CD4-positive, alpha-beta T cell treated with Interleukin-17A for 1 hour (primary cell): ENCODE data around the gene PRSS27.

Experiments used
- DNase-seq: peaks from one replicate; pipeline ENCODE4 v3.0.0-alpha.2; 2020

The PRSS27 gene

GRCh38 chr16:2749936-2750335, 29.9 kb upstream of the PRSS27 start:
- no peak for DNase-seq

- no peak for DNase-seq
These were observed 29.5 kb upstream of the PRSS27 start for GRCh38 chr16:2749476-2749875.

GRCh38 chr16:2748757-2749455, 28.9 kb upstream of the PRSS27 start:
- no peak for DNase-seq

- DNase-seq = no peak
These were observed 25.9 kb upstream of the PRSS27 start for GRCh38 chr16:2745961-2746360.

- no peak for DNase-seq
These were observed 25.3 kb upstream of the PRSS27 start for GRCh38 chr16:2745116-2745890.

GRCh38 chr16:2744711-2745110, 24.7 kb upstream of the PRSS27 start:
- no peak for DNase-seq

GRCh38 chr16:2743007-2743810, 23.2 kb upstream of the PRSS27 start:
- no peak for DNase-seq

- no peak for DNase-seq
These were observed 22.4 kb upstream of the PRSS27 start for GRCh38 chr16:2742323-2743006.

- DNase-seq = no peak
These were observed 21.1 kb upstream of the PRSS27 start for GRCh38 chr16:2741168-2741567.

- no peak for DNase-seq
These were observed 20.5 kb upstream of the PRSS27 start for GRCh38 chr16:2740476-2740875.

GRCh38 chr16:2739625-2740430, 19.8 kb upstream of the PRSS27 start:
- DNase-seq = no peak

- no peak for DNase-seq
These were observed 18.6 kb upstream of the PRSS27 start for GRCh38 chr16:2738615-2739014.

GRCh38 chr16:2737895-2738418, 17.9 kb upstream of the PRSS27 start:
- no peak for DNase-seq

- DNase-seq = no peak
These were observed 17.2 kb upstream of the PRSS27 start for GRCh38 chr16:2737238-2737605.

GRCh38 chr16:2736476-2737237, 16.6 kb upstream of the PRSS27 start:
- no peak for DNase-seq

- DNase-seq = no peak
These were observed 15.0 kb upstream of the PRSS27 start for GRCh38 chr16:2734844-2735515.

- no peak for DNase-seq
These were observed 8.0 kb upstream of the PRSS27 start for GRCh38 chr16:2728034-2728433.

- no peak for DNase-seq
These were observed 6.9 kb upstream of the PRSS27 start for GRCh38 chr16:2726923-2727322.

GRCh38 chr16:2724816-2725348, 4.9 kb upstream of the PRSS27 start:
- DNase-seq = no peak

GRCh38 chr16:2724088-2724676, 4.2 kb upstream of the PRSS27 start:
- no peak for DNase-seq
